HG03060 (cell line): Measurements from ENCODE around the gene ZNF766.
A peak's percentile ranks its signal among the peaks of the same experiment; 100 is the strongest.
"Not testable (repeated sequence)": the region's sequence is repeated elsewhere in the genome, so short reads cannot be mapped to it uniquely, and the experiment has no call there.

Source experiments
- ATAC-seq: cut with Tn5 transposase; IDR thresholded peaks from one replicate; pipeline ENCODE4 v1.9.1; 2021; ENCODE audit warnings: low read depth, moderate number of reproducible peaks; ENCODE audit not compliant: unreplicated experiment

Gene ZNF766

GRCh38 chr19:52269338-52270261 is at the start of gene ZNF766:
ZNF766 (plus strand) TSS chr19:52269587; CDS start chr19:52269614, 27 bp downstream.
- peak; percentile 88 for ATAC-seq

GRCh38 chr19:52219611-52220010 is 49.8 kb upstream of the ZNF766 start:
- no peak for ATAC-seq

GRCh38 chr19:52221031-52221430 is 48.4 kb upstream of the ZNF766 start:
- ATAC-seq = no peak

GRCh38 chr19:52221831-52222375 is 47.5 kb upstream of the ZNF766 start:
- ATAC-seq = no peak

GRCh38 chr19:52224211-52224610 is 45.2 kb upstream of the ZNF766 start:
- ATAC-seq = no peak

- ATAC-seq = no peak
Observed at GRCh38 chr19:52226652-52227051, 42.7 kb upstream of the ZNF766 start.

GRCh38 chr19:52227196-52227940 is 42.0 kb upstream of the ZNF766 start:
- no peak for ATAC-seq

GRCh38 chr19:52227980-52228379 is 41.4 kb upstream of the ZNF766 start:
- ATAC-seq = no peak

GRCh38 chr19:52229524-52229923 is 39.9 kb upstream of the ZNF766 start:
- ATAC-seq = no peak

GRCh38 chr19:52230685-52231084 is 38.7 kb upstream of the ZNF766 start:
- no peak for ATAC-seq

GRCh38 chr19:52231154-52231910 is 38.1 kb upstream of the ZNF766 start:
- no peak for ATAC-seq

GRCh38 chr19:52234406-52234805 is 35.0 kb upstream of the ZNF766 start:
- ATAC-seq = no peak

GRCh38 chr19:52237197-52237596 is 32.2 kb upstream of the ZNF766 start:
- no peak for ATAC-seq

- no peak for ATAC-seq
Observed at GRCh38 chr19:52237771-52238400, 31.5 kb upstream of the ZNF766 start.

GRCh38 chr19:52244021-52244420 is 25.4 kb upstream of the ZNF766 start:
- no peak for ATAC-seq

- ATAC-seq = no peak
Observed at GRCh38 chr19:52248241-52248640, 21.1 kb upstream of the ZNF766 start.

GRCh38 chr19:52258426-52258825 is 11.0 kb upstream of the ZNF766 start:
- ATAC-seq = no peak

- not testable (repeated sequence) for ATAC-seq
Observed at GRCh38 chr19:52265556-52265955, 3.8 kb upstream of the ZNF766 start.

- no peak for ATAC-seq
Observed at GRCh38 chr19:52270266-52270885, 989 bp downstream of the ZNF766 start.

- no peak for ATAC-seq
Observed at GRCh38 chr19:52273301-52273700, 3.9 kb downstream of the ZNF766 start.
